CD4-positive, alpha-beta T cell treated with Interleukin-1 beta for 1 hour (primary cell): Measurements from ENCODE around the gene GNG10.
"Not testable (repeated sequence)": the region's sequence is repeated elsewhere in the genome, so short reads cannot be mapped to it uniquely, and the experiment has no call there.

Experiments used
- DNase-seq, 2 donors: peaks; one replicate each; pipeline ENCODE4 v3.0.0-alpha.2; 2020 to 2022

GNG10 gene

DNA sequence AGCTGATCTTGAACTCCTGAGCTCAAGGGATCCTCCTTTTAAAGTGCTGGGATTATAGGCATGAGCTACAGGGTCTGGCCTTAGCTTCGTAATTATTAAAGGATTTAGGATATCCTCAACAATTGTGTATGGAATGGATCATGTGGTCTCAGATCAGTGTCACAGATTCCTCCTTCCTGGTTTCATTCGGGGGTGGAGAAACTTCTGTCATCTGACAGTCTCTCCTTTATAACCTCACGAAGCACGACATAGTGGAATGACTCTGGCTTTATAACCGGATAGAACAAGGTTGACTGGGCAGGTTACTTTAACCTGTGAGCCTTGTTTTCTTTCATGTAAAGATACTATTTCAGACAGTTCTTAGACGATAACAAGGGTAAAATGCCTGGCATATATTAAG, 4.4 kb upstream of the GNG10 start:
- no peak for DNase-seq

DNA sequence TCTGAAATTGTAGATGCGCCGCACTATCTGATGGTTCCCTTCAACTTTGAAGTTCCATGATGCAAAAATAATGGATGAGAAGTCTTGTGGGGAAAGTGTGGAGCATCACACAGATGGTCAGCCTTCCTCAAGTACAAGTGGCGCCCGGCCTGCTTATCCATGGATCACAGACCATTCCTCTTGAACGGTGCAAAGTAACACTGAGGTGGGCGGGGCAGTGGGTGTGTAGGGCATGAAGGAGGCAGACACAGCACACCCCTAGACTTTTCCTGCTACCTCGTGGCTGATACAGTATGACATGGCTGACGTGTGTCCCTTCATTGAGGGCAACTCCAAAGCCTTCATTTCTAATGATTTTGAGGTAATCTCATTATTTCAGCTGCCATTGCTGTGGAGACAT, 2.5 kb upstream of the GNG10 start:
- no peak for DNase-seq

- DNase-seq = no peak
Measured at GRCh38 chr9:111659691-111660090, 1.7 kb upstream of the GNG10 start.

DNA sequence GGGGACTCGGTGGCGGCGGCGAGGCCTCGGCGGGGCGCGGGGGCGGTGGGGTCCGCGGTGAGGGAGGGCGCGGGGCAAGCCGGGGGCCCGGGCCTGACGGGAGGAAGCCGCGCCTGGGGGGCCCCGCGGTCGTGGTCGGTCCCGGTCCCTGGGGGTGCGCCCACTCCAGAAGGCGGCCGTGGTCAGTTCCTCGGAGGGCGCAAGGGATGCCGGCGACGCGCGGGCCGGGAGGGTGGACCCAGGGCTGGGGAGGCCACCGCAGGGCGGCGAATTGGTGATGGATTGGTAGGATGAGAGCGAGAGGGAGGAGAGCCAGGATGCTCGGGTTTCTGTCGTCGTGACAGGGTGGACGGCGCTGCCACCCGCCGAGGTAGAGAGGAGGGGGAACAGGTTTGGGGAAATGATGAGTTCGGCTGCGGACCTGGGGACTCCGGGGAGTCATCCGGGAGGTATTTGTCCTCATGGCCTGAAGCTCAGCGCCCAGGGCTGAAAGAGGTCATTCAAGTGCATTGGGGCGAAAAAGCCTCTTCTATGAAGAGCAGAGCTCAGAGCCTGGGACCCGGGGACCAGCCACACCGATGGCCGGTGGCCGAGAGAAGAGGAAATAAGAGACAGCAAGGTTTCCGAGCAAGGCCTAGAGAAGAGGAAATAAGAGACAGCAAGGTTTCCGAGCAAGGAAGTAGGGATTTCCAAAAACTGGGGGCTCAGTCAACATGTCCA, 557 bp downstream of the GNG10 start:
- peak; percentile 11 to 24 for DNase-seq

DNA sequence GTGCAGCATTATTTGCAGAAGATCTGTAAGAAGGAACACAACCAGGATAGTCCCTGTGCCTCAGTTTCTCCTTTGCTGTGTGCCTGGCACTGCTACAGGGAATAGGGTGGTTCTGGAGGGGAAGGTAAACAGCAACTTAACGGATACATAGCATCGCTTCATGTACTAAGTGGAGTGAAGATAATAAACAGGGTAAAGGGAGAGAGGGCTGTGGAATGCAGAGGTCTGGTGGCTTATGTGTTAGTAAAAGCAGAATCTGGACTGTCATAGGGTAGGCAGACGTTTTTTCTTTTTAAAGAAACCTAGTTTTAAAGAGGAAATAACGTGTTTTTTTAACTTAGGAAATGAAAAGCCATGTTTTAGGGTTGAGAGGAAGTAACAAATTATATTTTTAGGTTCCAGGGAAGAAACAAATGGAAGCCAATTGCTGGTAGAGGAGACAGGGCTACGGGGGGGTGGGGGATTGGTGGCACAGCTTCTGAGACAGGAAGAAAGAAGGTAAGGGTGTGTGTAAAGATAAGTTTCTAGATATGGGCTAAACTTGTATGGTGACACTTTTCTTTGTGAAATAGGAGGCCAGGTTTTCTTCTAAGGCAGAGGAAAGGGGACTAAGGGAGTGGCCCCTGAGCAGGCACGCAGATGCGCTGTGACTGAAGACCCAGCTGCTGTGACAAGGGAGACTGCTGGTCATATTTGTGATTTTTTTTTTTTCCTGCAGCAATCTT, 1.3 kb downstream of the GNG10 start:
- peak in 1 of 2 donors; percentile 16 for DNase-seq

- no peak for DNase-seq
Measured at GRCh38 chr9:111663301-111663823, 2.0 kb downstream of the GNG10 start.

GRCh38 chr9:111668026-111668573, 6.7 kb downstream of the GNG10 start:
- DNase-seq = no peak

DNA sequence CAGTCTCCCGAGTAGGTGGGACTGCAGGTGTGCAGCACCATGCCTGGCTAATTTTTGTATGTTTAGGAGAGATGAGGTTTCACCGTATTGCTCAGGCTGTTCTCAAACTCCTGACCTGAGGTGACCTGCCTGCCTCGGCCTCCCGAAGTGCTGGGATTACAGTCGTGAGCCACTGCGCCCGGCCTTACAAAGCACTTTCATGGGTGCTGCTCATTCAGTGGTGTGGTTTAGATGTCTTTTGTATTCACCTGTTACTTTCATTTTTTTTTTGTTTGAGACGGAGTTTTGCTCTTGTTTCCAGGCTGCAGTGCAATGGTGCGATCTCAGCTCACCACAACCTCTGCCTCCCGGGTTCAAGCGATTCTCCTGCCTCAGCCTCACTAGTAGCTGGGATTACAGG, 7.2 kb downstream of the GNG10 start:
- not testable (repeated sequence) for DNase-seq

GRCh38 chr9:111674319-111674718, 12.9 kb downstream of the GNG10 start:
- DNase-seq = no peak

GRCh38 chr9:111676116-111676515, 14.7 kb downstream of the GNG10 start:
- no peak for DNase-seq

DNA sequence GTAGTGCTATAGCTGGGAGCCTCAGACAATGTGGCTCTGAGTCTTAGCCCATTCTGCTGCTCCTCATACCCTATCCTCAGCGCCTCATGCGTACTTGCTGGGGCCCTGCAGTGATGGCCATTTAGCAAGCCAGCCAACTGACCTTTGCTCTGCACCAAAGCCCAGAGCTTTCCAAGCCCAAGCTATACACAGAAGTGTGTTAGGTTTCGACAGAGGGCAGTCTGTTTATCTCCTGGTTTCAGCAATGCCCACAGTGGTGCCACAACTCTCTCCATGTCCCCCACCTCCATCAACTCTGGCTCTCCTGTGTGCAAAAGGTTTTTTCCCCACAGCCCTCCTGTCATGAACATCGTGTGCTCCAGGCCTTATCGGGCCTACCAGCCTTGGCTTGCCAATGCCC, 16.9 kb downstream of the GNG10 start:
- DNase-seq = no peak

- DNase-seq = no peak
Measured at GRCh38 chr9:111679199-111679598, 17.8 kb downstream of the GNG10 start.

DNA sequence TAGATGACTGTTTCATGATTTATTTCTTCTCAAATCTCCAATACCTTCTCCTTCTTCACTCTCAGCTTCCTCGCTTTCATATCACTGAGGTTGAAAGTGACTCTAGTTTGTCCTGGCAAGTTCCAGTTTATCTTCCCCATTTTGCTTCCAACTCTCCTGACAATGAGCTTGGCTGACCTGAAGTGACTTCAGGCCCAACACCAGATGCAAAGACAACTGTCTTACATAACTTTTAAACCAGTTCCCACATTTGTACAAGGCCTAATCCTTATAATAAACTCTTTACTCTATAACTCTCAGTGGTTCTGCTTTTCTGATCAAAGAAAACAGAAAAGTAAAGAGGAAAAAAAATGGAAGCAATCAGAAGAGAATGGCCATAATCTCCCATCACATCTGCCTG, 22.0 kb downstream of the GNG10 start:
- DNase-seq = no peak

DNA sequence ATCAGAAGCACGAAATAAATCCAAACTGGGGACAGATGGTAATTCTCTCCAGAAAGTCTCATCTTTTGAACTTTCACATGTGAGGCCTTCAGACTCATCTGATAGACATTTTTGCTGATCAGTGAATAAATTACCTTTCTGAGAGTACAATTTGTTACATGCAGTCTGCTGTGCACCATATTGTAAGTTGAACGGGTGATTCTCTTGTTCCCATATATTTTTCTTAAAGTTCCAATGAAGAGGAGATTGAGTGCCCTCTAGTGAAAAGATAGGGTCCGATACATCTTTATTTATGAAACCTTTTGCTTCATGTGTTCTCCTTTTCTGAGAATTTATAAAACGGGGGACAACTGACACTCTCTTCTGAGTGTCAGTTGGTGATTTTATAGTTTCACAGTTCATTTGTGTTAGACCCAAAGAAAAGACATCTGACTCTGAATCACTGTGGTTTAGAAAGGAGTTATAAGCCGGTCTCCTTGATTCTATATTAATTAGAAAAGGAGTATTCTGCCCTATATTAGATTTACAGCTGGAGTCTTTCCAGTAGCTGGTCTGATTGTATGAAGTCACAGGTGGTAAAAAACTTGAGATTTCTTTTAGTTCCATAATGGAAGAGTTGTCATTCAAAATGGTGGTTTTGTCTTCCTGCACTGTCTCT, 30.4 kb downstream of the GNG10 start:
- peak in 1 of 2 donors; percentile 15 for DNase-seq

DNA sequence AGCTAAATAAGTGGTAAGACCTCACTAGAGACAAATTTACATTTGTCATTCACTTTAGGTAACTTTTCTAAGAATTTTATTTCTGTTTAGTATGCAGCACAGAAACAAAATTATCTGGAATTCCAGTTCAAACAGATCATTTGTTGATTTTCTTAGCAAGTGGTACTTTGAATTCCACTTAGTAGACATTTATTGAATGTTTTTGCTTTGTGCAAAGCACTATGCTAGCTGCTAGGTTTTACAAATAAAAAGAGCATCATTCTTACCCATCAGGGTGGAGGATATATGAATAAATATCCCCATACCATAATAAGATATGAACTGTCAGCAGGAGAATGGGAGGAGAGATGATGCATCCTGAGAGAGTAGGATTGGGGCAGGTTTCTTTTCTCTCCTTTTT, 35.4 kb downstream of the GNG10 start:
- no peak for DNase-seq

- no peak for DNase-seq
Measured at GRCh38 chr9:111700776-111701175, 39.4 kb downstream of the GNG10 start.

DNA sequence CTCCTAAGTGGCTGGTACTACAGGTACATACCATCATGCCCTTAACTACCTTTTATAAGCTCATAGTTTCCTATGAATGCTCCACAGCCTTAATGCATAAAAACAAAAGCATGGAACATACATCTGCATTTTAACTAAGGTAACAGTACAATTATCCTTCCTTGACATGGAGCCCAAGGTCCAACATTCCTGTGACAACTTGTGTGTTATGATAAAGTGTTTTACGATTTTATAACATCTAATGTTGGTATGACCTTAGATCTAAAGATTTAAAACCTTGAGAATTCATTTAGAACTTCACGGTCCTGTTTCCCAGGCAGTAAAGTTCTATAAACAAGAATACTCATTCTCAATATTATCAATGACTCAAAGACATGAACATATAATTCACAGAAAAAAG, 43.1 kb downstream of the GNG10 start:
- no peak for DNase-seq

GRCh38 chr9:111711548-111711947, 50.1 kb downstream of the GNG10 start:
- no peak for DNase-seq

DNA sequence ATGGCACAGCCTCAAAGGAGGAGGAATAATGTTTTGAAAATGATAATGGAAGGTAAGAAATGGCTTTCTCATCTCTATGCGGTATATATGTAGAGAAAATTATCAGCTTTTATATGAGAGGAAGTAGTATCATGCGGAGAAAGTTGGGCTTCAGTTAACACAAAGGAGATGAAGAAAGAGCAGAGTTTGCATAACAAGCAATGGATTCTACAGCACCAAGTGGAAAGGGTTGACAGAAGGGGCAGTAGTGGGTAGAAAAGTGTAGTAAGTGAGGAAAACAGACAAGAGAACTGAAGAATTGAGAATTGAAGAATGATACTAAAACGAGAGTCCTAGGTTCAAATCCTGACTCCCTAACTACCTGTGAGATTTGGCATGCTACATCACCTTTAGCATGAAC, 51.0 kb downstream of the GNG10 start:
- no peak for DNase-seq

- DNase-seq = no peak
Measured at GRCh38 chr9:111715471-111715870, 54.1 kb downstream of the GNG10 start.

GRCh38 chr9:111719541-111719940, 58.1 kb downstream of the GNG10 start:
- no peak for DNase-seq
